ENCODE data around the gene ROPN1L. TPM values are rescaled to one million over a fixed set of nuclear protein-coding genes. Genes with fewer than 3 reads are reported as not detected.

Gene ROPN1L
- total and polyA plus RNA-seq, 2 of the 13 experiments (the other 11 are each of a cell fraction or from before 2014, with no cell fraction given) = not detected

- ChIA-PET POLR2A (no interaction called here), CTCF (ENCODE audit: low intra/inter-chr PET ratio, low total read pairs) (no interaction called here)
- H3K9me3 ChIP-seq (ENCODE audit: low read length) = no peaks in the 10 kb centered on the region
- ATAC-seq (no peak), DNase-seq (ENCODE audit: low spot score) (no peak), FAIRE-seq (no peak)
- H4K20me1 ChIP-seq (ENCODE audit: insufficient read depth, low read length) = no peaks in the 10 kb centered on the region
- H3K4me2 ChIP-seq (ENCODE audit: low read depth, low read length) = no peak overlapping the region
- no peaks in the 10 kb centered on the region for H3K79me2 ChIP-seq (ENCODE audit: insufficient read depth, low read length)
- H3K4me1 ChIP-seq (ENCODE audit: insufficient read depth, low read length) = no peaks in the 10 kb centered on the region
- no peaks in the 10 kb centered on the region for H3K27me3 ChIP-seq (ENCODE audit: control insufficient read depth in 1 of 2, insufficient read depth in 2 of 2, low read length in 2 of 2)
- in situ Hi-C loops (cut with HindIII; ENCODE audit: extremely low pct_ligation_motif_present, low pct_unique_long_range_greater_than_20kb) (no loop called here), intact Hi-C loops (cut with micrococcal nuclease; ENCODE audit: unreplicated experiment) (no loop called here)
- BruUV-seq (replicated peaks) = no TSS peak
- no peak overlapping the region for H3K27ac ChIP-seq (ENCODE audit: extremely low read length, insufficient read depth, low read length)
- no peak overlapping the region for H3K9ac ChIP-seq (ENCODE audit: insufficient read depth, low read depth, low read length)
- no peak overlapping the region for H3K4me3 ChIP-seq (replicated peaks in 1 of 3; ENCODE audit: insufficient read depth in 1 of 3, low read depth in 2 of 3, low read length in 3 of 3)
- peaks cover 13 to 71% of the 10 kb centered on the region in 2 experiments for H3K36me3 ChIP-seq (replicated peaks in 1 of 2; ENCODE audit: control insufficient read depth in 1 of 2, insufficient read depth in 2 of 2, low read length in 2 of 2)
- H2AFZ ChIP-seq (ENCODE audit: low read length) = no peak overlapping the region
- TF ChIP-seq ZNF430 (CRISPR knock-in tag; IDR thresholded peaks at IDR 0.05) (no peak), ZHX2 (IDR thresholded peaks at IDR 0.05; ENCODE audit: low read depth) (no peak), ZHX2 (CRISPR knock-in tag; IDR thresholded peaks at IDR 0.05; ENCODE audit: borderline replicate concordance) (no peak), ZNF251 (CRISPR knock-in tag; IDR thresholded peaks at IDR 0.05) (no peak), CSRNP2 (CRISPR knock-in tag; conservative IDR thresholded peaks at IDR 0.05; ENCODE audit: low read depth) (no peak), MTA3 (CRISPR knock-in tag; IDR thresholded peaks at IDR 0.05) (no peak), ZNF605 (CRISPR knock-in tag; IDR thresholded peaks at IDR 0.05) (no peak), ATM (IDR thresholded peaks at IDR 0.05; ENCODE audit: borderline replicate concordance) (no peak), HNRNPL (IDR thresholded peaks at IDR 0.05; ENCODE audit: low read depth, low read length) (no peak), GABPB1 (CRISPR knock-in tag; IDR thresholded peaks at IDR 0.05) (no peak), ZNF383 (CRISPR knock-in tag; IDR thresholded peaks at IDR 0.05; ENCODE audit: borderline replicate concordance) (no peak), MYPOP (CRISPR knock-in tag; IDR thresholded peaks at IDR 0.05) (no peak), ZNF788 (CRISPR knock-in tag; IDR thresholded peaks at IDR 0.05; ENCODE audit: borderline replicate concordance) (no peak), ZNF879 (CRISPR knock-in tag; IDR thresholded peaks at IDR 0.05) (no peak), MAFF (IDR thresholded peaks at IDR 0.05; ENCODE audit: low read depth, low read length) (peak; percentile 73), NFE2L2 (IDR thresholded peaks at IDR 0.05; ENCODE audit: low read length) (peak; percentile 78), HOXA5 (CRISPR knock-in tag; IDR thresholded peaks at IDR 0.05) (no peak), MYC (CRISPR knock-in tag; IDR thresholded peaks at IDR 0.05; ENCODE audit: borderline replicate concordance) (no peak), MLLT10 (CRISPR knock-in tag; IDR thresholded peaks at IDR 0.05) (no peak), MAFK (conservative IDR thresholded peaks at IDR 0.05 in 1 of 2, IDR thresholded peaks at IDR 0.05 in 1 of 2; ENCODE audit: low read length in 2 of 2) (peak; percentile 81 to 85)
Measured at GRCh38 chr5:10420932-10421331, 20.7 kb upstream of the ROPN1L start.
